CD8-positive, alpha-beta memory T cell (primary cell): Measurements from ENCODE around the gene DENND4B. TPM values are rescaled to one million over a fixed set of nuclear protein-coding genes. Genes with fewer than 3 reads are reported as not detected.
"Not testable (repeated sequence)": the region's sequence is repeated elsewhere in the genome, so short reads cannot be mapped to it uniquely, and the experiment has no call there.

Experiments
- CTCF ChIA-PET: fragments of 350-600 bp; sonication (Branson Sonifier 250); formaldehyde crosslinking; loops from one replicate; lab custom pipeline; 2021; ENCODE audit warnings: antibody characterized with exemption; lab: Charles Lee
- POLR2A ChIA-PET: fragments of 350-600 bp; sonication (Branson Sonifier 250); formaldehyde crosslinking; loops from one replicate; lab custom pipeline; 2021; ENCODE audit warnings: antibody characterized with exemption; lab: Charles Lee
- DNase-seq, 5 donors: peaks; one replicate each; pipeline versions ENCODE4 v3.0.0 to v3.0.0-alpha.2; 2020 to 2022; ENCODE audit warnings: mixed read lengths in 1 of 5
- H3K27ac ChIP-seq: one replicate; pipeline ENCODE4 v1.7.0; 2013; ENCODE audit warnings: low read depth, mild to moderate bottlenecking, low read length, moderate library complexity
- H3K27me3 ChIP-seq: 2 replicates; pipeline ENCODE4 v1.7.0; 2013; ENCODE audit warnings: low read length, mild to moderate bottlenecking; ENCODE audit not compliant: insufficient read depth, poor library complexity, severe bottlenecking
- H3K36me3 ChIP-seq: 2 replicates; pipeline ENCODE4 v1.7.0; 2013; ENCODE audit warnings: mild to moderate bottlenecking, low read length, moderate library complexity; ENCODE audit not compliant: insufficient read depth
- H3K4me1 ChIP-seq: 2 replicates; pipeline ENCODE4 v1.7.0; 2013; ENCODE audit warnings: mild to moderate bottlenecking, low read length, moderate library complexity; ENCODE audit not compliant: insufficient read depth
- H3K4me3 ChIP-seq: 2 replicates; pipeline ENCODE4 v1.7.0; 2013; ENCODE audit warnings: mild to moderate bottlenecking, low read length
- H3K9me3 ChIP-seq: 2 replicates; pipeline ENCODE4 v1.7.0; 2013; ENCODE audit warnings: mild to moderate bottlenecking, low read length
- H3K27ac Mint-ChIP-seq, 8 donors: one replicate each; pipeline ENCODE4 v1.8.0; 2020 to 2021; ENCODE audit warnings: mixed read lengths in 8 of 8, mild to moderate bottlenecking in 6 of 8, inconsistent platforms in 3 of 8, moderate library complexity in 3 of 8
- H3K27me3 Mint-ChIP-seq, 2 donors: one replicate each; pipeline ENCODE4 v1.8.0; 2020 to 2021; ENCODE audit warnings: mixed read lengths in 2 of 2, mild to moderate bottlenecking in 1 of 2, moderate library complexity in 1 of 2
- H3K36me3 Mint-ChIP-seq, 3 donors: one replicate each; pipeline ENCODE4 v1.8.0; 2020 to 2021; ENCODE audit warnings: mixed read lengths in 3 of 3, inconsistent platforms in 1 of 3, mild to moderate bottlenecking in 1 of 3
- H3K4me1 Mint-ChIP-seq, 3 donors: one replicate each; pipeline ENCODE4 v1.8.0; 2020 to 2021; ENCODE audit warnings: mixed read lengths in 3 of 3, inconsistent platforms in 1 of 3, mild to moderate bottlenecking in 1 of 3
- H3K4me3 Mint-ChIP-seq, 7 donors: one replicate each; pipeline ENCODE4 v1.8.0; 2020 to 2021; ENCODE audit warnings: mixed read lengths in 7 of 7, mild to moderate bottlenecking in 6 of 7, moderate library complexity in 4 of 7, inconsistent platforms in 2 of 7
- H3K9me3 Mint-ChIP-seq, 5 donors: one replicate each; pipeline ENCODE4 v1.8.0; 2020 to 2022; ENCODE audit warnings: mixed read lengths in 5 of 5, mild to moderate bottlenecking in 3 of 5, moderate library complexity in 2 of 5, inconsistent platforms in 1 of 5
- polyA plus RNA-seq: library from polyadenylated mRNA; unstranded; fragments of 300-500 nt; fragmentation: Illumina TruSeq; gene quantifications from one replicate; pipeline ENCODE4 v1.2.3, GENCODE V29; 2021
- total RNA-seq, 2 experiments: library from RNA; stranded (reverse); gene quantifications; one replicate each; pipeline ENCODE4 v1.2.3, GENCODE V29; 2021

DENND4B gene
- total and polyA plus RNA-seq, 3 experiments from 2014 or later = 27.3 to 102 (median 100) TPM

DNA sequence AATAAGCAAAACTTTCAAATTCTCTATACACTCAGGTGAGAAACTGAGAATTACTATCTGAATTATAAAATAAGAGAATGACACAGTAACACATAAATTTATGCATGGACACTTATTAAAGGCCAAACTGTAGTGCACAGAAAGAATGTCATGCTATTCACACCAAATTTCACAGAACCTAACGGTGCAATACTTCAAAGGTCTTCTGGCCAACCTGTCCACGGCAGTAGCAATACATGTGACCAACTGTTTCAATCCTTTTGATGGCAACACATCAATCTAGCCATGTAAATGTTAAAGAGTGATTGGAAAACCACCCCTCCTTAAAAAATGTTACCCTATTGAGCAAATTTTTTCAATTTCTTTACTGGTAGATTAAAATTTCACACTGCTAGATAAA, 34.2 kb downstream of the DENND4B start:
- peak overlapping the region in 3 of 7 donors; percentile 4 to 32 (median 23) for H3K4me3 Mint-ChIP-seq
- no peaks in the 10 kb centered on the region for H3K9me3 ChIP-seq
- peaks cover 15% of the 10 kb centered on the region for H3K4me1 ChIP-seq
- peaks cover under 1 to 44% (median 3%) of the 10 kb centered on the region in 3 donors for H3K36me3 Mint-ChIP-seq
- H3K27ac Mint-ChIP-seq = peak overlapping the region in 5 of 8 donors; percentile 9 to 54 (median 15)
- no peak for DNase-seq
- no peaks in the 10 kb centered on the region for H3K36me3 ChIP-seq
- peaks cover 34 to 59% (median 34%) of the 10 kb centered on the region in 3 donors for H3K4me1 Mint-ChIP-seq
- CTCF ChIA-PET = interaction anchor here (1.9 kb wide), 1 partner anchor 10 kb away, joined by 7 read pairs; the partner anchor contains the start of gene GATAD2B
- no peak overlapping the region for H3K27ac ChIP-seq
- no peaks in the 10 kb centered on the region for H3K27me3 Mint-ChIP-seq
- POLR2A ChIA-PET = no interaction called here
- H3K4me3 ChIP-seq = no peak overlapping the region
- H3K27me3 ChIP-seq = no peaks in the 10 kb centered on the region
- no peaks in the 10 kb centered on the region for H3K9me3 Mint-ChIP-seq

- not testable (repeated sequence) for H3K4me3 ChIP-seq, H3K27me3 Mint-ChIP-seq, H3K9me3 ChIP-seq, H3K4me3 Mint-ChIP-seq, H3K9me3 Mint-ChIP-seq, H3K27me3 ChIP-seq, H3K36me3 ChIP-seq, DNase-seq, H3K27ac ChIP-seq
- H3K36me3 Mint-ChIP-seq = peaks cover 8 to 44% (median 10%) of the 10 kb centered on the region in 3 donors
- peak overlapping the region in 1 of 8 donors; percentile 82 for H3K27ac Mint-ChIP-seq
- POLR2A ChIA-PET = interaction anchor here (0.6 kb wide), 1 partner anchor 32 kb away, joined by 3 read pairs; no protein-coding TSS in a partner anchor
- peaks cover 38 to 63% (median 41%) of the 10 kb centered on the region in 3 donors for H3K4me1 Mint-ChIP-seq
- CTCF ChIA-PET = interaction anchor here (1.3 to 2.1 kb wide), 3 partner anchors 9 to 36 kb away, joined by 4 to 7 read pairs (median 5); partner anchors contain the start of genes DENND4B and GATAD2B
- peaks cover 15% of the 10 kb centered on the region for H3K4me1 ChIP-seq
These were observed 36.0 kb downstream of the DENND4B start for GRCh38 chr1:153910560-153910959.

DNA sequence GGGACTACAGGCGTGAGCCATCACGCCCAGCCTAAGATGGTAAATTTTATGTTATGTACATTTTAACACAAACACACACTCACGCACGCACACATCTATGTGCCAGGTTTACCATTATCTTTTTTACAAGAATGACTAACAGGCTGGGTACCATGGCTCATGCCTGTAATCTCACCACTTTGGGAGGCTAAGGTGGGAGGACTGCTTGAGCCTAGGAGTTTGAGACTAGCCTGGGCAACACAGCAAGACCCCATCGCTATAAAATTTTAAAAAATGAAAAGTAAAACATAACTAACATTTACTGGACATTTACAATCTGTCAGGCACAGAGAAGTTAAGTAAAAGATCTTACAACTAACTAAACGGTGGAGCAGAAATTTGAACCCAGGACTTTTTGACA, 38.4 kb downstream of the DENND4B start:
- ChIA-PET CTCF (no interaction called here), POLR2A (no interaction called here)
- peaks cover 6% of the 10 kb centered on the region for H3K4me1 ChIP-seq

GRCh38 chr1:153907134-153907533, 39.4 kb downstream of the DENND4B start:
- Mint-ChIP-seq H3K36me3 (peaks cover 8 to 37% (median 10%) of the 10 kb centered on the region in 3 donors), H3K27ac (peak overlapping the region in 6 of 8 donors; percentile 5 to 73 (median 37)), H3K4me1 (peaks cover 36 to 62% (median 45%) of the 10 kb centered on the region in 3 donors), H3K27me3 (no peaks in the 10 kb centered on the region), H3K4me3 (no peak overlapping the region), H3K9me3 (no peaks in the 10 kb centered on the region)
- no peak overlapping the region for H3K27ac ChIP-seq
- DNase-seq = no peak
- no peak overlapping the region for H3K4me3 ChIP-seq
- POLR2A ChIA-PET = no interaction called here
- H3K27me3 ChIP-seq = no peaks in the 10 kb centered on the region
- no peaks in the 10 kb centered on the region for H3K36me3 ChIP-seq
- no peaks in the 10 kb centered on the region for H3K9me3 ChIP-seq
- CTCF ChIA-PET = no interaction called here
- peaks cover 5% of the 10 kb centered on the region for H3K4me1 ChIP-seq

More for the DNA sequence above, 38.4 kb downstream of the DENND4B start:
- no peak for DNase-seq
- H3K4me3 Mint-ChIP-seq = no peak overlapping the region
- H3K4me3 ChIP-seq = no peak overlapping the region
- no peaks in the 10 kb centered on the region for H3K36me3 ChIP-seq
- peaks cover 8 to 39% (median 10%) of the 10 kb centered on the region in 3 donors for H3K36me3 Mint-ChIP-seq
- no peaks in the 10 kb centered on the region for H3K27me3 Mint-ChIP-seq
- H3K9me3 ChIP-seq = no peaks in the 10 kb centered on the region
- H3K27me3 ChIP-seq = no peaks in the 10 kb centered on the region
- peak overlapping the region in 3 of 8 donors; percentile 36 to 61 (median 51) for H3K27ac Mint-ChIP-seq
- no peak overlapping the region for H3K27ac ChIP-seq
- H3K4me1 Mint-ChIP-seq = peaks cover 39 to 65% (median 51%) of the 10 kb centered on the region in 3 donors
- no peaks in the 10 kb centered on the region for H3K9me3 Mint-ChIP-seq

GRCh38 chr1:153906396-153906795, 40.1 kb downstream of the DENND4B start:
- H3K4me1 Mint-ChIP-seq = peaks cover 30 to 56% (median 38%) of the 10 kb centered on the region in 3 donors
- POLR2A ChIA-PET = no interaction called here
- H3K9me3 Mint-ChIP-seq = no peaks in the 10 kb centered on the region
- H3K27ac ChIP-seq = no peak overlapping the region
- no peak for DNase-seq
- H3K4me3 Mint-ChIP-seq = no peak overlapping the region
- H3K4me3 ChIP-seq = no peak overlapping the region
- H3K27ac Mint-ChIP-seq = peak overlapping the region in 3 of 8 donors; percentile 30 to 67 (median 54)
- H3K36me3 ChIP-seq = no peaks in the 10 kb centered on the region
- no peaks in the 10 kb centered on the region for H3K27me3 ChIP-seq
- H3K9me3 ChIP-seq = no peaks in the 10 kb centered on the region
- peaks cover 8 to 34% (median 10%) of the 10 kb centered on the region in 3 donors for H3K36me3 Mint-ChIP-seq
- no peaks in the 10 kb centered on the region for H3K27me3 Mint-ChIP-seq
- CTCF ChIA-PET = no interaction called here
- no peaks in the 10 kb centered on the region for H3K4me1 ChIP-seq

- H3K27me3 ChIP-seq, H3K9me3 ChIP-seq, H3K4me3 Mint-ChIP-seq, DNase-seq, H3K27ac ChIP-seq, H3K4me3 ChIP-seq, H3K36me3 ChIP-seq, H3K4me1 ChIP-seq, H3K9me3 Mint-ChIP-seq, H3K27me3 Mint-ChIP-seq: not testable (repeated sequence)
- Mint-ChIP-seq H3K27ac (peak overlapping the region in 1 of 8 donors; percentile 46), H3K4me1 (peaks cover 30 to 55% (median 33%) of the 10 kb centered on the region in 3 donors), H3K36me3 (peaks cover 8 to 35% (median 8%) of the 10 kb centered on the region in 3 donors)
- ChIA-PET CTCF (interaction anchor here (1.0 kb wide), 1 partner anchor 108 kb away, joined by 3 read pairs; no protein-coding TSS in a partner anchor), POLR2A (interaction anchor here (0.7 kb wide), 1 partner anchor 18 kb away, joined by 8 read pairs; no protein-coding TSS in a partner anchor)
These were observed 40.6 kb downstream of the DENND4B start for GRCh38 chr1:153905908-153906307.

GRCh38 chr1:153903841-153904455, 42.6 kb downstream of the DENND4B start:
- H3K4me3 Mint-ChIP-seq = no peak overlapping the region
- no peak overlapping the region for H3K27ac Mint-ChIP-seq
- no peaks in the 10 kb centered on the region for H3K9me3 Mint-ChIP-seq
- H3K36me3 Mint-ChIP-seq = peaks cover 8 to 45% (median 10%) of the 10 kb centered on the region in 3 donors
- no peak for DNase-seq
- CTCF ChIA-PET = no interaction called here
- no peaks in the 10 kb centered on the region for H3K9me3 ChIP-seq
- H3K27ac ChIP-seq = no peak overlapping the region
- H3K4me1 Mint-ChIP-seq = peaks cover 35 to 59% (median 37%) of the 10 kb centered on the region in 3 donors
- no peaks in the 10 kb centered on the region for H3K27me3 ChIP-seq
- H3K27me3 Mint-ChIP-seq = no peaks in the 10 kb centered on the region
- H3K36me3 ChIP-seq = peaks cover 3% of the 10 kb centered on the region
- no peak overlapping the region for H3K4me3 ChIP-seq
- POLR2A ChIA-PET = no interaction called here
- H3K4me1 ChIP-seq = no peaks in the 10 kb centered on the region

GRCh38 chr1:153899509-153899908, 47.0 kb downstream of the DENND4B start:
- no peak overlapping the region for H3K27ac ChIP-seq
- Mint-ChIP-seq H3K27me3 (no peaks in the 10 kb centered on the region), H3K4me3 (no peak overlapping the region), H3K36me3 (peaks cover 0 to 45% (median 2%) of the 10 kb centered on the region in 3 donors), H3K9me3 (no peaks in the 10 kb centered on the region), H3K4me1 (peaks cover 25 to 49% (median 39%) of the 10 kb centered on the region in 3 donors), H3K27ac (peak overlapping the region in 2 of 8 donors; percentile 58 to 78)
- no peak for DNase-seq
- H3K9me3 ChIP-seq = no peaks in the 10 kb centered on the region
- peaks cover 3% of the 10 kb centered on the region for H3K36me3 ChIP-seq
- ChIA-PET POLR2A (no interaction called here), CTCF (no interaction called here)
- H3K27me3 ChIP-seq = no peaks in the 10 kb centered on the region
- no peaks in the 10 kb centered on the region for H3K4me1 ChIP-seq
- H3K4me3 ChIP-seq = no peak overlapping the region
